Camera-type eye (tissue), 1 donor: ENCODE data around the gene MRPL21. TPM values are rescaled to one million over a fixed set of nuclear protein-coding genes. Genes with fewer than 3 reads are reported as not detected.

Experiments
- total RNA-seq: library from RNA; depleted of rRNA; stranded (reverse); fragments of >200 nt; gene quantifications from one replicate; pipeline ENCODE4 v1.2.3, GENCODE V29; 2014

The MRPL21 gene
- total RNA-seq: 33.3 TPM

GRCh38 chr11:68903288-68904247 lies at the start of gene MRPL21, which contains the start of gene IGHMBP2:
Gene MRPL21 (minus strand): TSS chr11:68903832. CDS start chr11:68903810, 22 bp downstream.
Gene IGHMBP2 (plus strand): TSS chr11:68903891. CDS start chr11:68903953, 62 bp downstream.

GRCh38 chr11:68841718-68842426 lies 61.8 kb downstream of the MRPL21 start, which contains the start of gene CPT1A:
Gene CPT1A (minus strand): TSS chr11:68841916. CDS start chr11:68815474, 26,442 bp downstream.

Other genes with a start within 250 kb of the MRPL21 start
- gene GAL, start 219.3 kb downstream of the MRPL21 start, total RNA-seq: not detected
- 2.1 TPM for gene TESMIN, start 152.3 kb downstream of the MRPL21 start, total RNA-seq
- 34.4 TPM for gene CPT1A, start 61.9 kb downstream of the MRPL21 start, total RNA-seq
- 18.7 TPM for gene IGHMBP2, start 59 bp upstream of the MRPL21 start, total RNA-seq
- not detected for gene MRGPRD, start 77.2 kb upstream of the MRPL21 start, total RNA-seq
- gene MRGPRF, start 109.4 kb upstream of the MRPL21 start, total RNA-seq: 14.6 TPM
- gene TPCN2, start 145.1 kb upstream of the MRPL21 start, total RNA-seq: 17.0 TPM